Hematopoietic multipotent progenitor cell (in vitro differentiated cells): Measurements from ENCODE around the gene ISG15. TPM values are rescaled to one million over a fixed set of nuclear protein-coding genes. Genes with fewer than 3 reads are reported as not detected.
"Not testable (repeated sequence)": the region's sequence is repeated elsewhere in the genome, so short reads cannot be mapped to it uniquely, and the experiment has no call there.

ENCODE experiments used
- DNase-seq, 3 donors: peaks; one replicate each; pipeline ENCODE4 v3.0.0-alpha.2; 2011 to 2015; ENCODE audit warnings: low read depth in 2 of 3, low spot score in 2 of 3
- total RNA-seq: library from RNA; depleted of rRNA; stranded (reverse); fragments of >200 nt; gene quantifications from one replicate; pipeline ENCODE4 v1.2.3, GENCODE V29; 2012

ISG15 gene
- total RNA-seq, 1 donor, result 76.2 TPM

GRCh38 chr1:992362-992761 is 20.9 kb upstream of the ISG15 start:
- DNase-seq, result no peak

GRCh38 chr1:993379-993995 is 19.8 kb upstream of the ISG15 start:
- no peak for DNase-seq

GRCh38 chr1:994546-994945 is 18.8 kb upstream of the ISG15 start:
- DNase-seq, result not testable (repeated sequence)

GRCh38 chr1:995665-996633 is 17.3 kb upstream of the ISG15 start:
- DNase-seq, result peak in 1 of 3 donors; percentile 42

GRCh38 chr1:996851-997712 is 16.2 kb upstream of the ISG15 start:
- no peak for DNase-seq

- DNase-seq, result no peak
These were observed 15.6 kb upstream of the ISG15 start for GRCh38 chr1:997713-997992.

GRCh38 chr1:997993-998744 is 15.1 kb upstream of the ISG15 start:
- no peak for DNase-seq

- DNase-seq, result no peak
These were observed 14.6 kb upstream of the ISG15 start for GRCh38 chr1:998745-998994.

- DNase-seq, result peak in 1 of 3 donors; percentile 50
These were observed 14.1 kb upstream of the ISG15 start for GRCh38 chr1:998995-999724.

GRCh38 chr1:999725-1000356 is 13.5 kb upstream of the ISG15 start, which contains the start of gene HES4:
Gene HES4 (minus strand): TSS chr1:1000097. CDS start chr1:999973, 124 bp downstream.
- DNase-seq, result peak in 2 of 3 donors; percentile 67 to 71

GRCh38 chr1:1000357-1001056 is 12.8 kb upstream of the ISG15 start:
- peak; percentile 73 to 82 (median 74) for DNase-seq

- no peak for DNase-seq
These were observed 12.1 kb upstream of the ISG15 start for GRCh38 chr1:1001057-1001783.

- DNase-seq, result no peak
These were observed 9.5 kb upstream of the ISG15 start for GRCh38 chr1:1003618-1004419.

GRCh38 chr1:1004420-1004779 is 8.9 kb upstream of the ISG15 start:
- no peak for DNase-seq

GRCh38 chr1:1004780-1005697 is 8.3 kb upstream of the ISG15 start:
- peak in 1 of 3 donors; percentile 60 for DNase-seq

- no peak for DNase-seq
These were observed 7.5 kb upstream of the ISG15 start for GRCh38 chr1:1005774-1006304.
